ENCODE results near the gene FN3KRP. TPM values are rescaled to one million over a fixed set of nuclear protein-coding genes. Genes with fewer than 3 reads are reported as not detected.

Gene FN3KRP
- total and polyA plus RNA-seq, 2 of the 13 experiments (the other 11 are each of a cell fraction or from before 2014, with no cell fraction given): 22.4 to 28.2 TPM

- TF ChIP-seq ZNF746 (CRISPR knock-in tag; IDR thresholded peaks at IDR 0.05) (no peak), ZNF350 (CRISPR knock-in tag; IDR thresholded peaks at IDR 0.05; ENCODE audit: borderline replicate concordance, low read depth) (no peak), ZNF230 (CRISPR knock-in tag; IDR thresholded peaks at IDR 0.05) (no peak), KDM4B (CRISPR knock-in tag; IDR thresholded peaks at IDR 0.05) (no peak), ZFP41 (CRISPR knock-in tag; IDR thresholded peaks at IDR 0.05; ENCODE audit: borderline replicate concordance) (no peak), ZNF142 (CRISPR knock-in tag; IDR thresholded peaks at IDR 0.05) (0 out of 2 replicates have a peak, but pooled peaks have one; percentile 20), HINFP (CRISPR knock-in tag; IDR thresholded peaks at IDR 0.05; ENCODE audit: low read depth) (no peak), DMAP1 (CRISPR knock-in tag; IDR thresholded peaks at IDR 0.05) (no peak), HIVEP1 (CRISPR knock-in tag; IDR thresholded peaks at IDR 0.05) (no peak), ZNF704 (CRISPR knock-in tag; IDR thresholded peaks at IDR 0.05; ENCODE audit: borderline replicate concordance) (no peak), EEA1 (CRISPR knock-in tag; IDR thresholded peaks at IDR 0.05; ENCODE audit: borderline replicate concordance) (no peak), KDM2A (CRISPR knock-in tag; IDR thresholded peaks at IDR 0.05; ENCODE audit: borderline replicate concordance, low read depth) (0 out of 2 replicates have a peak, but pooled peaks have one; percentile 35), CENPT (CRISPR knock-in tag; IDR thresholded peaks at IDR 0.05; ENCODE audit: low read depth) (no peak), ZNF256 (CRISPR knock-in tag; conservative IDR thresholded peaks at IDR 0.05) (no peak), HBP1 (CRISPR knock-in tag; IDR thresholded peaks at IDR 0.05; ENCODE audit: low read depth) (no peak)
Observed at GRCh38 chr17:82696916-82697807, 19.3 kb upstream of the FN3KRP start (continued).
